Activated CD4-positive, alpha-beta memory T cell treated with anti-CD3 and anti-CD28 coated beads for 36 hours (primary cell): ENCODE results near the gene FUT8. TPM values are rescaled to one million over a fixed set of nuclear protein-coding genes. Genes with fewer than 3 reads are reported as not detected.

ENCODE experiments used
- CTCF ChIA-PET: fragments of 350-600 bp; sonication (Branson Sonifier 250); formaldehyde crosslinking; loops from one replicate; lab custom pipeline; 2021; ENCODE audit warnings: antibody characterized with exemption, inconsistent platforms; lab: Charles Lee
- POLR2A ChIA-PET: fragments of 350-600 bp; sonication (Branson Sonifier 250); formaldehyde crosslinking; loops from one replicate; lab custom pipeline; 2021; ENCODE audit warnings: antibody characterized with exemption; lab: Charles Lee
- DNase-seq: peaks from one replicate; pipeline ENCODE4 v3.0.0-alpha.2; 2020
- H3K27ac Mint-ChIP-seq: one replicate; pipeline ENCODE4 v1.8.0; 2021; ENCODE audit warnings: mixed read lengths
- H3K27me3 Mint-ChIP-seq: one replicate; pipeline ENCODE4 v1.8.0; 2021; ENCODE audit warnings: mixed read lengths
- H3K36me3 Mint-ChIP-seq: one replicate; pipeline ENCODE4 v1.8.0; 2021; ENCODE audit warnings: mixed read lengths
- H3K4me1 Mint-ChIP-seq: one replicate; pipeline ENCODE4 v1.8.0; 2021; ENCODE audit warnings: low read depth, mixed read lengths
- H3K4me3 Mint-ChIP-seq: one replicate; pipeline ENCODE4 v1.8.0; 2021; ENCODE audit warnings: mild to moderate bottlenecking, mixed read lengths
- H3K9me3 Mint-ChIP-seq: one replicate; pipeline ENCODE4 v1.8.0; 2021; ENCODE audit warnings: mixed read lengths
- intact Hi-C: fragments of 100-400 bp; cut with micrococcal nuclease; formaldehyde crosslinking; loops from one replicate; pipeline ENCODE4 v1.15.1; 2023
- total RNA-seq, 2 experiments: library from RNA; stranded (reverse); gene quantifications; one replicate each; pipeline ENCODE4 v1.2.3, GENCODE V29; 2021

Gene FUT8
- 10 to 100 TPM; 50.7 to 51.4 TPM for total RNA-seq

DNA sequence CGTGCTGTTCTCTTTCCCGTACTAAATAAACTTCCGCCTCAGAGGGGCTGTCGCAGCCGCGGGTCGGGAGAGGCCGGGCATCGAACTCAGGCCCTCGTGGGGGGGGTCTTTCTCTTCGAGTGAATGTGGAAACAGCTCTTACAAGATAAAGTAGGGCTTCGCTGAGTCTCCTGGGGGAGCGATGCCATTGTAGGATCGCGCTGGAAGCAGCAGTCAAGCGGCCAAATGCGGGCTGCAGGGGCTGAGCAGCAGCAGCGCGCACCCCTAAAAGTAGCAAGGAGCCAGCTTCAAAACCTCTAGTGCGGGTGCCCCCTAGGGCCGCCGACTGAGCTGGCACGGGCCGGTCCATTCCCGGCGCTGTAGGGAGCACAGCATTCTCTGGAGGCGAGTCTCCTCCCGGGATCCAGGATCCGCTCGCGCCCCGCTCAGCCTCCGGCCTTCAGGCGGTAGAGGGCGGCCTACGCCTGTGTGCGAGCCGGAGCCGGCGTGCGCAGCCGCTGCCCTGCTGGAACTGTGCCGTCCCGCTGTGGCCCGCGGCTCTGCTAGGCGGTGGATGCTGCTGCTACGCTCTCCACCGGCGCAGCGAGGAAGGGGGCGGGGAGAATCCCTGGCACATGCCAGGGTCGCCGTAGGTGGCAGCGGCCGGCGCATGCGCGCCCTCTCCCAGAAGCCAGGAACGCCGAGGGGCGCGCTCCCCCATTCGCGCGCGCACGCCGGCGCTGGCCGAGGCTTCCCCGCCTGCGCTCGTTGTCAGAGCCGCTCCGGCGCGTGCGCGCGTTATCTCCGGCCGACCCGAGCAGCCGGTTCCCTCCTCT is at the start of gene FUT8:
Gene FUT8, plus strand, starts transcription at position 699 of the 815 bp plus-strand sequence. CDS start 148,834 bp downstream, outside the sequence.
- intact Hi-C loops: loop anchor here (1.0 to 5.0 kb wide), 10 partner anchors 43 to 660 kb away; partner anchors contain the start of genes FNTB and MAX
- POLR2A ChIA-PET: interaction anchor here (0.9 to 2.6 kb wide), 11 partner anchors 16 to 435 kb away, joined by 3 to 16 read pairs (median 4); no protein-coding TSS in a partner anchor
- no peaks in the 10 kb centered on the region for H3K27me3 Mint-ChIP-seq
- peaks cover 34% of the 10 kb centered on the region for H3K4me1 Mint-ChIP-seq
- peak; percentile 96 for DNase-seq
- no peaks in the 10 kb centered on the region for H3K36me3 Mint-ChIP-seq
- no peaks in the 10 kb centered on the region for H3K9me3 Mint-ChIP-seq
- peak within 1 kb of the TSS; percentile 96 for H3K27ac Mint-ChIP-seq
- peak within 1 kb of the TSS; percentile 98 for H3K4me3 Mint-ChIP-seq
- CTCF ChIA-PET: interaction anchor here (0.7 to 7.3 kb wide), 24 partner anchors 12 to 548 kb away, joined by 3 to 130 read pairs (median 4); no protein-coding TSS in a partner anchor

DNA sequence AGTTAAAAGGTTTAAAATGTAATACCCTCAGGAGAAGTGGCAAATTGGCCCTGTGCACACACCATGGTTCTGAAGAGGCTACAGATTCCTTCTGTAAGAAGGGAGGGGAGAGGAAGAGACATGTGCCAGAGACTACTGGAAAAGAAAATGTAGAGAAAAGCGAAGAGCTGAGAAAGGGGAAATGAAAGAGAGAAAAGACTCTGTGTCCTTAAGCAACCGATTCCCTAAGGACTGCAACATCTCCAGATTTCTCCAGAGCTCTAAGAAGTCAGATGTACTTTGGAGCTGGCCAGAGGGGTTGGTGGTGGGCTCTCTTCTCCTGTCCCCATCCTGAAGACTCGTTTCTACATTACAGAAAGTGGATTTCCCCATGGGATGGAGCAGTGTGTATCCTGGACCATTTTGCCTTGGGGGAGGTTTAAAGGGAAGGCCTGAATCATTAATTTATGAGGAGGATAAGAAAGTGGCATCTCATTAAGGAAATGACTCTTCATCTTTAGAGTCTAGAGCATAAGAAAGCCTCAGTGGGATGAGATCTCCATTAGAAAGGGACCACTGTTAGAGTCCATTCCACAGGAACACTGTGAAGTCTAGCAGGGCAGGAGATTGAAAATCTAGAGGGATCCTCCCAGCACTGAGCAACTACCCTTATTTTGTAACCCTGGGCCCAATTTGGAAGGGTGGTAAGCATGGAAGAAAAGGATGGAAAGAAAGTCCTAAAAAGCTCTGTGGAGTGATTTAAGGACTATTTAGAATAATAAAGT is 45.5 kb upstream of the FUT8 start:
- H3K27me3 Mint-ChIP-seq: no peaks in the 10 kb centered on the region
- peaks cover 31% of the 10 kb centered on the region for H3K4me1 Mint-ChIP-seq
- DNase-seq: no peak
- ChIA-PET POLR2A (no interaction called here), CTCF (interaction anchor here (1.0 kb wide), 1 partner anchor 22 kb away, joined by 3 read pairs; no protein-coding TSS in a partner anchor)
- peaks cover 3% of the 10 kb centered on the region for H3K36me3 Mint-ChIP-seq
- no peak overlapping the region for H3K27ac Mint-ChIP-seq
- H3K9me3 Mint-ChIP-seq: no peaks in the 10 kb centered on the region
- H3K4me3 Mint-ChIP-seq: no peak overlapping the region
- intact Hi-C loops: no loop called here

DNA sequence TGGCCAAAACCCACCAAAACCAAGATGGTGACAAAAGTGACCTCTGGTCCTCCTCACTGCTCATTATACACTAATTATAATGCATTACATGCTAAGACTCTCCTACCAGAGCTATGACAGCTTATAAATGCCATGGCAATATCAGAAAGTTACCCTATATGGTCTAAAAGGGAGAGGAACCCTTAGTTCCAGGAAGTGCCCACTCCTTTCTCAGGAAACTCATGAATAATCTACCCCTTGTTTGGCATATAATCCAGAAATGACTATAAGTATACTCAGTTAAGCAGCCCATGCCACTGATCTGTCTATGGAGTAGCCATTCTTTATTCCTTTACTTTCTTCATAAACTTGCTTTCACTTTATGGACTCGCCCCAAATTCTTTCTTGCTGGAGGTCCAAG is 43.0 kb upstream of the FUT8 start:
- H3K4me3 Mint-ChIP-seq: no peak overlapping the region
- no peak for DNase-seq
- H3K36me3 Mint-ChIP-seq: peaks cover 5% of the 10 kb centered on the region
- intact Hi-C loops: loop anchor here (2.0 kb wide), 1 partner anchor 43 kb away; the partner anchor contains the start of gene FUT8
- CTCF ChIA-PET: interaction anchor here (1.2 kb wide), 1 partner anchor 9 kb away, joined by 3 read pairs; no protein-coding TSS in a partner anchor
- peaks cover 40% of the 10 kb centered on the region for H3K4me1 Mint-ChIP-seq
- peak overlapping the region; percentile 78 for H3K27ac Mint-ChIP-seq
- H3K27me3 Mint-ChIP-seq: no peaks in the 10 kb centered on the region
- POLR2A ChIA-PET: no interaction called here
- H3K9me3 Mint-ChIP-seq: no peaks in the 10 kb centered on the region

DNA sequence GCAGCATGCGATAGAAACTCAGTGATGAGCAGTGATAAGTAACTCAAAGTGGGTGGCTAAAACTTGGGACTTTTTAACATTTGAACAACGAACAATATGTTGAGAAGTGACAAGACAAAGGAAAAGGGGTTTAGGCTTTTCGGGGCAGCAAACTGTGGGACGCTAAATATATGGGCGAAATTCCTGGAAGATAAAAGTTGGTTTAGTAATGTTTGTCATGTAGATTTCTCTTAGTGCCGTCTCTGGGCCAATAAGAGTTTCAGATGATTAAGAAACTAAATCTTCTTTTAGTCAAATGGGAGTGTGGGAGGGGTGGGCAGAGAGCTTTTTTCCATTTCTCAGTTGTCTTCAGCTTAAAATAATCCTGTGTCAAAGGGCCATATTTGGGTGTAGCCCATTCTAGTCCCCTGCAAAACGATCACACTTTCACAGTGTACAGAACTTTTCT is 41.7 kb upstream of the FUT8 start:
- Mint-ChIP-seq H3K9me3 (no peaks in the 10 kb centered on the region), H3K27me3 (no peaks in the 10 kb centered on the region), H3K4me3 (no peak overlapping the region), H3K4me1 (peaks cover 40% of the 10 kb centered on the region), H3K27ac (peak overlapping the region; percentile 59), H3K36me3 (peaks cover 5% of the 10 kb centered on the region)
- intact Hi-C loops: no loop called here
- ChIA-PET CTCF (interaction anchor here (1.1 to 1.5 kb wide), 2 partner anchors 207 to 454 kb away, joined by 3 to 4 read pairs; no protein-coding TSS in a partner anchor), POLR2A (no interaction called here)
- peak; percentile 33 for DNase-seq

DNA sequence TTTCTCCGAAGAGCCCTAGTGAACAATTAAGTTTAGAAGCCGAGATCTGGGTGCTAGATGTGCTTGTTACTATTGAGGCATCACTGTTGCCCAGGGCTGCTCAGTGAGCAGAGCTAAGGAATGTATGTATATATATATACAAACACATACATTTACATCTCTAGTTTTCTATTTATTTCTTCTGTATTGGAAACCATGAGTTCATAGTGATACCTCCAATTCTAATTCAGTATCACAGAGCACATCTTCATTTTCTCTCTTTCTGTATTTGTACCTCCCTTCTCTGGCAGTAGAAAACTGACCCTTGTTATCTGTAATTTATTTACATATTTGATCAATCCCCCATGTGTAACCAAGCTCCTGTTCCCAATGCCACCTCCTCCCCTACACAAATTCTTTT is 40.7 kb upstream of the FUT8 start:
- H3K4me1 Mint-ChIP-seq: peaks cover 40% of the 10 kb centered on the region
- CTCF ChIA-PET: interaction anchor here (1.1 kb wide), 1 partner anchor 208 kb away, joined by 3 read pairs; no protein-coding TSS in a partner anchor
- no peaks in the 10 kb centered on the region for H3K27me3 Mint-ChIP-seq
- peak overlapping the region; percentile 10 for H3K27ac Mint-ChIP-seq
- H3K9me3 Mint-ChIP-seq: no peaks in the 10 kb centered on the region
- no peak for DNase-seq
- POLR2A ChIA-PET: no interaction called here
- intact Hi-C loops: no loop called here
- H3K36me3 Mint-ChIP-seq: peaks cover 5% of the 10 kb centered on the region
- H3K4me3 Mint-ChIP-seq: no peak overlapping the region

DNA sequence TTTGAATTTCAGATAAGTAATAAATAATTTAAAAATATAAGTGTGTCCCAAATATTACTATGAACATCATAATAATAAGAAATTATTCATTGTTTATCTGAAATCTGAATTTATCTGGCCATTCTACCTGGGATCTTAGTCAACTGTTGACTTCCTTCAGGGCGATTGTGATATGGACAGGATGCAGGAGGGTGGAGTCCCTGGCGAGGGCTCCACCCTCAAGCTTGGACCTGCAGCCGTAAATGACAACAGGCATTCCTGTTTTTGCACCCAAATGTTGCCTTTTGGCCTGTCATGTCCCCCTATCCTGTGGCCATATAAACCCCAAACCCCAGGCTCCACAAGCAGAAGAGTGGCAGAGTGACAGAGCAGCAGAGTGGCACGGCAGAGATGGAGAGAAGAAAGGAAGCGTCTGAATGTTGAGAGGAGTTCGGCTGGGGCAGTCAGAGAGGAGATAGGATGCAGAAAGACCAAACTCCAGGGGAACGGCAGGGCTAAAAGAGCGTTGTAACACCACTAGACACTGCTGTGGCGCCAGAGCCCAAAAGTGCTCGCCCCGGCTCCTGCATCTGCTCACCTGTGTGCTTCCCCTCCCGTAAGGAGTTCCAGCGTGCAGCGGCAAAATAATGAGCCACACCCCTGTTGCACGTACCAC is 39.4 kb upstream of the FUT8 start:
- DNase-seq: no peak
- H3K27me3 Mint-ChIP-seq: no peaks in the 10 kb centered on the region
- H3K9me3 Mint-ChIP-seq: no peaks in the 10 kb centered on the region
- CTCF ChIA-PET: no interaction called here
- intact Hi-C loops: no loop called here
- no peak overlapping the region for H3K4me3 Mint-ChIP-seq
- no peak overlapping the region for H3K27ac Mint-ChIP-seq
- peaks cover 34% of the 10 kb centered on the region for H3K4me1 Mint-ChIP-seq
- peaks cover 5% of the 10 kb centered on the region for H3K36me3 Mint-ChIP-seq
- POLR2A ChIA-PET: no interaction called here

DNA sequence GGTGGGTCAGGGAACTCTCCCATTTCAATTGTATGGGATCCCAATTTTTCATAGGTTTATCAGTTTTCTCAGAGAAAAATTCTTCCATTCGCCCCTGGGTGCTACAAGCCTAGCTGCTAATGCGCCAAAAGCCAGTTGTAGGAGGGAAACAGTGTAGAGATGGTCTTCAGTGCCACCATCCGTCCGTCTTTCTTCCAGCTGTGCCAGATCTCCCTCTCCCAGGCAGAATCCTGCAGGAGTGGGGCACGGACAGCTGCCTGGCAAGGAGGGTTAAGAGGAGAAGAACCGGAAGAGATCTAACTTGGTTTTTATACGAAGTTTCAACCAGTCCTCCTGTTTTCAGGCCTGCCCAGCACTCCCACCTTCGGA is 38.9 kb upstream of the FUT8 start:
- no peak for DNase-seq
- H3K4me1 Mint-ChIP-seq: peaks cover 34% of the 10 kb centered on the region
- ChIA-PET CTCF (no interaction called here), POLR2A (no interaction called here)
- no peaks in the 10 kb centered on the region for H3K9me3 Mint-ChIP-seq
- H3K36me3 Mint-ChIP-seq: peaks cover 5% of the 10 kb centered on the region
- intact Hi-C loops: no loop called here
- no peaks in the 10 kb centered on the region for H3K27me3 Mint-ChIP-seq
- H3K27ac Mint-ChIP-seq: no peak overlapping the region
- no peak overlapping the region for H3K4me3 Mint-ChIP-seq

DNA sequence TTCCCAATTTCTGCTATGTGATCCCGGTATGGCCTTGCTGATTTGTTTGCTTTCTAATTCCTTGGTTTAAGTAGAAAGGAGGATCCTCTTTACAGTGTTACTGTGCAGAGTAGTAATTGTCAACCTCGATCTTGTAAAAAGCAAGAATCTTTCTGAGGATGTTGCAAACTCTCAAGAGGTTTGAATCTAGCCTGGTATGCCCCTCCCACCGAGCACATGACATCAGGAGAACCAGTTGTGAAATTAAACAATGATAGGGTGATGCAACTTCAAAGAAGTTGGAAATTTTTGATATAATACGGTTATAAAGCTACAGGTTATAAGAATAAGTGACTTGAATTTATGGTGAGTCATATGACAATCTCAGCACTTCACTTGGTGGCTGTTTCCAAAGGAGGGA is 35.0 kb upstream of the FUT8 start:
- intact Hi-C loops: no loop called here
- ChIA-PET POLR2A (no interaction called here), CTCF (no interaction called here)
- H3K9me3 Mint-ChIP-seq: peaks cover 8% of the 10 kb centered on the region
- no peaks in the 10 kb centered on the region for H3K27me3 Mint-ChIP-seq
- peaks cover 5% of the 10 kb centered on the region for H3K4me1 Mint-ChIP-seq
- DNase-seq: no peak
- no peak overlapping the region for H3K27ac Mint-ChIP-seq
- H3K36me3 Mint-ChIP-seq: peaks cover 13% of the 10 kb centered on the region
- H3K4me3 Mint-ChIP-seq: no peak overlapping the region

DNA sequence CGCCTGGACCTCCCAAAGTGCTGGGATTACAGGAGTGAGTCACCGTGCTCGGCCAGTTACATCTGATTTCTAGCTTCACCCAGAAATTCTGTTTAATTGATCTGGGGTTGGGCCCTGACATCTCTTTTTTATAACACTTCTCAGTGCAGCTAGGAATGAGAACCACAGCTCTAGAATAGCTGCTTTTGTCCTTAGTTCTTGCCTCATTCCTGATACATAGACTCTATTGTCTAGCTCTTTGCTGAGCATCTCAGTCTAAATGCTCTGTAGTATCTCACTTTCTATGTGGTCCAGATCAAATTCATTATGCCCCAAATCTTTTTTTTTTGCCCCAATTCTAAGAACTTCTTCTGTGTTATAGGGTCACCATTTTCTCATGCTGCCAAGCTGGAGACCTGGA is 29.9 kb upstream of the FUT8 start:
- CTCF ChIA-PET: no interaction called here
- Mint-ChIP-seq H3K36me3 (peaks cover 10% of the 10 kb centered on the region), H3K9me3 (peaks cover 8% of the 10 kb centered on the region), H3K27ac (no peak overlapping the region), H3K4me1 (no peaks in the 10 kb centered on the region), H3K4me3 (no peak overlapping the region), H3K27me3 (no peaks in the 10 kb centered on the region)
- intact Hi-C loops: no loop called here
- no peak for DNase-seq
- POLR2A ChIA-PET: no interaction called here

DNA sequence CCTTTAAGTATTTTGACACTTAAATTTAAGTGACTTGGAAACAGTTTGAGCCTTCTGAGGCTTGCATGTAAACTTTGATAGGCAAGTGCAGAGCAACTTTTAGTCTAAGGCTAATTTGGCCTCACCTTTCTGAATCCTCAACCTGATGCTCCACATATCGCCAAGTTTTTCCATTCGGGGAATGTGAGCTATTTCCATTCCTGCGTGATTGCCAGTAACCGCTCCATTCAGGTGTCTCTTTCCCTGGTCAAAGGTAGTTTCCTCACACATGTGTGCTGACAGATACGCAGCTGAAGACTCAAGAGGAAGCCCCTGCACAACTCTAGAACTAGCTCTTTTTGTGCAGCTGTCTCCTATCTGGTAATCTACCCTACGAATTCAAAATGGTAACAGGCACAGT is 25.4 kb upstream of the FUT8 start:
- no peak for DNase-seq
- Mint-ChIP-seq H3K27ac (no peak overlapping the region), H3K36me3 (peaks cover 1% of the 10 kb centered on the region), H3K9me3 (no peaks in the 10 kb centered on the region), H3K4me3 (no peak overlapping the region), H3K4me1 (no peaks in the 10 kb centered on the region), H3K27me3 (no peaks in the 10 kb centered on the region)
- intact Hi-C loops: no loop called here
- POLR2A ChIA-PET: no interaction called here
- CTCF ChIA-PET: interaction anchor here (1.6 kb wide), 1 partner anchor 223 kb away, joined by 4 read pairs; no protein-coding TSS in a partner anchor

DNA sequence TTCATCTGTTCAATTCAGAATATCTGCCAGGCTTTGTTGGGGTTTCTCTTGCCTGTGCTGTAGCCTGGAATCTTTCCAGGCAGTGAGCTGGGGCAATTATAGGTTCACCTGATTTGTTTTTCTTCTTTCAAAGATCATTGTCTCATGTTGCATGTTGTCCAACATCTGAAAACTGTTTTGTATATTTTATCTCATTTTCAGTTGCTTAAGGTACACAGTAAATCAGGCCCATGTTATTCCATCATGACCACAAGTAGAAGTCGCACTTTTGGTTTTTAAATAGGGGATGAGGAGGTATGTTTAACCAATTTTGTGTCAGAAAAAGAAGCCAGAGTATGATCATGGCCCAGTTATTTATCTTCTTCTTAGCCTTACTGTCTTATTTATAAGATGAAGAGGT is 24.9 kb upstream of the FUT8 start:
- intact Hi-C loops: no loop called here
- Mint-ChIP-seq H3K27me3 (no peaks in the 10 kb centered on the region), H3K27ac (no peak overlapping the region), H3K9me3 (no peaks in the 10 kb centered on the region), H3K36me3 (peaks cover 3% of the 10 kb centered on the region), H3K4me1 (no peaks in the 10 kb centered on the region), H3K4me3 (no peak overlapping the region)
- ChIA-PET POLR2A (no interaction called here), CTCF (no interaction called here)
- no peak for DNase-seq
